ENCODE results near the gene CHRNA3.

CHRNA3 gene

GRCh38 chr15:78550815-78551214 is 70.0 kb downstream of the CHRNA3 start:
- Histone ChIP-seq H3K27me3 (no peaks in the 10 kb centered on the region), H3K4me1 (no peaks in the 10 kb centered on the region), H3K36me3 (peaks cover 51 to 60% (median 55%) of the 10 kb centered on the region in 11 experiments), H3K4me3 (no peak overlapping the region), H3K9me3 (replicated peaks in 1 of 11) (no peaks in the 10 kb centered on the region), H3K9ac (no peak overlapping the region), H3K27ac (no peak overlapping the region), H3K4me2 (no peak overlapping the region), H4K20me1 (peaks cover 0 to 46% (median 27%) of the 10 kb centered on the region in 11 experiments; a peak in 15 of 22 replicates)
- no peak for TF ChIP-seq Cebpa-rat (IDR thresholded peaks at IDR 0.05)

- H3K36me3 ChIP-seq: peaks cover 57 to 66% (median 61%) of the 10 kb centered on the region in 11 experiments
- peaks cover 0 to 53% (median 33%) of the 10 kb centered on the region in 11 experiments; a peak in 15 of 22 replicates for H4K20me1 ChIP-seq
- no peak overlapping the region for H3K27ac ChIP-seq
- TF ChIP-seq Cebpa-rat (IDR thresholded peaks at IDR 0.05): no peak
- no peaks in the 10 kb centered on the region for H3K9me3 ChIP-seq (replicated peaks in 1 of 11)
- H3K9ac ChIP-seq: no peak overlapping the region
- H3K27me3 ChIP-seq: no peaks in the 10 kb centered on the region
- no peaks in the 10 kb centered on the region for H3K4me1 ChIP-seq
- H3K4me3 ChIP-seq: no peak overlapping the region
- H3K4me2 ChIP-seq: no peak overlapping the region
Observed at GRCh38 chr15:78550194-78550593, 70.6 kb downstream of the CHRNA3 start.
